Amniotic stem cell (primary cell): ENCODE results near the gene CSN3.
"Not testable (repeated sequence)": the region's sequence is repeated elsewhere in the genome, so short reads cannot be mapped to it uniquely, and the experiment has no call there.

ENCODE experiments used
- DNase-seq: peaks from one replicate; lab custom pipeline; 2025; lab: John Stamatoyannopoulos, UW

The CSN3 gene, protein sequence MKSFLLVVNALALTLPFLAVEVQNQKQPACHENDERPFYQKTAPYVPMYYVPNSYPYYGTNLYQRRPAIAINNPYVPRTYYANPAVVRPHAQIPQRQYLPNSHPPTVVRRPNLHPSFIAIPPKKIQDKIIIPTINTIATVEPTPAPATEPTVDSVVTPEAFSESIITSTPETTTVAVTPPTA

GRCh38 chr4:70242297-70242696, at the start of gene CSN3:
Gene CSN3 (plus strand): TSS chr4:70242597. CDS start chr4:70244820, 2,223 bp downstream.
- DNase-seq: not testable (repeated sequence)

DNA sequence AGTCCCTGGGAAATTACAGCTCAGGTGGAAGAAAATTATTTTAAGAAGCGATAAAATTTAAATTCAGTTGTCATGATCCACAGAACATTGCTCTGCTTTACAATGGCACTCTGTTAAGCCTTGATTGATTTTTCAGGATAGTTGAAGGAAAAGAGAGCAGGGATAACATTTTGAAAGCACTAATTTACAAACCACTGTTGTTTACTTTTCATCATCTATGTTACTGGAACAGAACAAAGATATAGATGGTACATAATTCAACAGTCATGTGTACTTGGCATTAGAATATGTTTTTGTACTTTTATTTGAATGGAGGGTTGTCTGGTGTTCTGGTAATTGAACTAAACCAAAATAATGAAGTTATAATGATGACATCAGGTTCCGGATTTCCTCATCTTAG, 49.5 kb upstream of the CSN3 start:
- no peak for DNase-seq

DNA sequence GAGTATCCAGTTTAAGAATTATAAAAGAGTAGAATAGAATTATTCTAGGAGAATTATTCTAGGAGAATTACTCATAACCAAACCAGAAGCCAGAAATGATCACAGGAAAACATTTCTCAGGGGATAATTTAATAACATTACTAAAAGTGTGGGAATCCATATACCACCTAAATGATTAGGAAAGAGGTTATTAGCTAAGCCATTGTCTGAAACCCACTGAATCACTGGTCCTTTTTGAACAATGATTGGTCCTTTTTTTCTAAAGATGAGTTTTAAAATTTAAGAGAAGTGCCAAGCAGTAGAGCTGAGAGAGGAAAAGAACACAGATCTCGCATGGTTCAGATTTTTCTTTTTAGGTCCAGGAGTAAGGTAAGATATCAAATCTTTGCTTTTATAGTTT, 47.0 kb upstream of the CSN3 start, which contains the start of gene ODAM:
ODAM (plus strand) TSS at position 301 of the 400 bp plus-strand sequence. CDS start 819 bp downstream, outside the sequence.
- no peak for DNase-seq

DNA sequence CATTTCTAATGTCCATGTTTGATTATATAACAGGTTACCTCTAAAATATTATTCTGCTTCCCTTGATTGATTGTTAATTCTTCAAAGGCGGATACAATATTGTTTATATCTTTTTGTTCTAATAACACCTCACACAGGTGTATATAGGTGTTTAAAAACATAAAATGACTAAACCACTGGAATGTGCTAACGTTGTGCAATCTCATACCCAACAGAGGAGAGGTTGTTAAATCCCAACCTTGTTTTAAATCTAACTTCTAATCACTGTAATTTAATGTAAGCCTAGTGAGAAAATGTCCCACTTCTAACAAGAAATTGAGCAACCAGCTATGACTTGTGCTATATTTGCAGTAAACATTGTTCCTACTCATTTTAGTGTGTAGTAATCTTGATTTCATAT, 45.5 kb upstream of the CSN3 start:
- DNase-seq: no peak

DNA sequence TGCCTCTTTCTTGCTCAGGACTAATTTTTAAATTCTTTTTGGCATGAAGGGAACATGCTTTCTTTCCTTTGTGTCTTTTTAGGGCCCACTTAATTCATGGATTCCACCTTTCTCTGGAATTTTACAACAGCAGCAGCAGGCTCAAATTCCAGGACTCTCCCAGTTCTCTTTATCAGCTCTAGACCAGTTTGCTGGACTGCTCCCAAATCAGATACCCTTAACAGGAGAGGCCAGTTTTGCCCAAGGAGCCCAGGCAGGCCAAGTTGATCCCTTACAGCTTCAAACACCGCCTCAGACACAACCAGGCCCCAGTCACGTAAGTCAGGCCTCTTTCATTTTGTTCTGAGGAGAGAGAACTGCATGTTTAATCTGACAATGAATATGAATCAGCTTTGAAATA, 44.6 kb upstream of the CSN3 start:
- DNase-seq: no peak

- no peak for DNase-seq
Measured at GRCh38 chr4:70203601-70204000, 38.8 kb upstream of the CSN3 start.

- DNase-seq: not testable (repeated sequence)
Measured at GRCh38 chr4:70212752-70213151, 29.6 kb upstream of the CSN3 start.

GRCh38 chr4:70216109-70216508, 26.3 kb upstream of the CSN3 start:
- not testable (repeated sequence) for DNase-seq

- not testable (repeated sequence) for DNase-seq
Measured at GRCh38 chr4:70216550-70216949, 25.8 kb upstream of the CSN3 start.

DNA sequence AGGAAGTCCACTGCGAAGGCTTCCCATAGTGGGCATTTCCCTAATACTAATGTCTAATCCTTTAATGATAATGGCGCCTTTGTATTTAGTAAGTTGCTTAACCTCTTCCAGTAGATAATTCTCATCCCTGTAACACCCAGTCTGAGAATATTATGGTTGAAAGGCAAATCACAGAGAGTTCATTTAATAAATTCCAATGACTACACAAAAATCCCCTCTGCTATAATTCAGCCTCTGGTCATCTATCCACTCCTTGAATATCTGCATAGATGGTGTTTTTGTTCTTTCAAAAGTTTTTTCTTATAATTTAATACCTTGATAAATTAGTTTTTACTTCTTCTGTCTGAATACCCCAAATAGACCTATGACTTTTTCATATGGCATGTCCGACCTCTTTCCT, 21.0 kb upstream of the CSN3 start:
- DNase-seq: not testable (repeated sequence)

GRCh38 chr4:70221818-70222217, 20.6 kb upstream of the CSN3 start:
- DNase-seq: not testable (repeated sequence)

- no peak for DNase-seq
Measured at GRCh38 chr4:70225824-70226223, 16.6 kb upstream of the CSN3 start, which contains the start of gene FDCSP. Gene FDCSP (plus strand): TSS chr4:70226124. CDS start chr4:70231195, 5,071 bp downstream.

DNA sequence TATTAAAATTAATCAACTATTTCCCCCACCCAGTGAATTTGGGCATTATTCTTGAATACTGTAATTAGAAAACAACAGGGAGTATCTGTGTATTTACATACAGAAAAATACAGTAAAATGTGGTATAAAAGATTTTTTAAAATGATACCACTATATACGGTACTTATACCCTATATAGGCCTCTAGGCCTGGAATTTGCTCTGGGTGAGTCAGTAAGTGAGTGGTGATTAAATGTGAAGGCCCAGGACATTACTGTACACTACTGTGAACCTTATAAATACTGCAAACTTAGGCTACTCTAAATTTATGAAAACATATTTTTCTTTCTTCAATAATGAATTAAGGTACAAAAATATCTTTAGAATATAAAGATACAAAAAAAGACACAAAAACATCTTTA, 6.3 kb upstream of the CSN3 start:
- DNase-seq: no peak

DNA sequence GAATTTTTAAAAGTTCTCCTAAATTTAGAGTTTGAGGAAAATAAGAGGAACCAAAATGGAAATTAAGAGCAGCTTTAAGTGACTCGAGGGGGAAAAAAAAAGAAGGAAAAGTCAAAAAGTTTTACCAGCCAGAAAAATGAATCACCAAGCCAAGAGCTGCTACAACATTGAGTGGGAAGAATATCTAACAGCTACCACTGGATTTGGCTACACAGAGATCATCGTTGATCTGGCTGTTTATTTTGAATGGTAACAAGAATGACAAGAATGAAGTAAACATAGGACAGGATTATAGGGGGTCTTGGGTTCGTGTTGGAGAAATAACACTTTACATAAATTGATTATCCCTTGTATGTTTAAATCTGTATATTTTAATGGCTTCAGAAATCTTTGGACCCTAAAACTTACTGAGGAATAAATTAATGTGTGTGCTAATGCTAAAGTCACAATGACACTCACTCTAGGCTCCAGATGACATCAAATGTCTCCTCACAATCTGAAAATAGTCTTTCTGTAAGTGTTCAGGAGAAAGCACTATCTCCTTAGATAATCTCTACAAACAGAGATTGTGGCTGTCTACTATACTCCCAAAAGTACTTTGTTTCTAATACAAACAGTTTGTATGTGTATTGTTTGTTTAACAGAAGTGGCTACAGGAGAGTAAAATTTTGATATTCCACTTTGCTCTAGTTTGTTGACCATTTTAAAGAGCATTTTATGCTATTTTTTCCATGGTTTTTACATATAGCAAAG, 3.1 kb upstream of the CSN3 start:
- DNase-seq: no peak

DNA sequence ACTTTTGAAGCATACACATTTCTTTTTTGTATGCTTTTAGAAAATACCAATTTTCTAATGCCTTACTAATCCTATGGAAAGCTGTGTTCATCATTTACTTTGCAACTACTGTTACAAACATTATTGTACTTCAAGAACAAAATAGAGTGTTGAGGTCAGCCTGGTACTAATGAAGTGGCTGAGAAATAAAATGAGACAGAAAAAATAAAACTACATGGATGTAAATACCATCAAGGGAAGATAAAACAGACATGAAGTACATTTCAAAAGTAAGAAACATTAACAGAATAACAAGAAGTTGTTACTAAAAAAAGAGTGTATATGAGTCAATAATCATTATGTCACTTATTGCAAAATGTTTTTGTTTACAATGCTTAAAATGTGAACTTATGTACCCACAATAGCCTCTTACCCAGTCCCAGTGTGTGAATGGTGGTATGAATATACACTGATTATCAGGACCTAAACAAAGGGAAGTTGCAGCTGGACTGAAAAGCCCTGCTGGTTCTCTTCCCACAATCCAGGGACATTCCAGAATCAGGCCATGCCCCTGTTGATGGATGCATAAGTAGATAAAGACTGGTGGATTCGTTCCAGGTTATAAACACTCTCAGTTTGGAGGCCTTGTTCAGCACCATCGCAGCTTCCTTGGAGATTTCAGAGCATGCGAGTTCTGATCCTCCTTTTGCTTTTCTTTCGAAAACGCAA, 2.4 kb upstream of the CSN3 start:
- no peak for DNase-seq

GRCh38 chr4:70243091-70243490, 694 bp downstream of the CSN3 start:
- no peak for DNase-seq

GRCh38 chr4:70251250-70251944, 9.0 kb downstream of the CSN3 start:
- no peak for DNase-seq

- DNase-seq: no peak
Measured at GRCh38 chr4:70251945-70252277, 9.5 kb downstream of the CSN3 start.

- no peak for DNase-seq
Measured at GRCh38 chr4:70269674-70270073, 27.3 kb downstream of the CSN3 start.

DNA sequence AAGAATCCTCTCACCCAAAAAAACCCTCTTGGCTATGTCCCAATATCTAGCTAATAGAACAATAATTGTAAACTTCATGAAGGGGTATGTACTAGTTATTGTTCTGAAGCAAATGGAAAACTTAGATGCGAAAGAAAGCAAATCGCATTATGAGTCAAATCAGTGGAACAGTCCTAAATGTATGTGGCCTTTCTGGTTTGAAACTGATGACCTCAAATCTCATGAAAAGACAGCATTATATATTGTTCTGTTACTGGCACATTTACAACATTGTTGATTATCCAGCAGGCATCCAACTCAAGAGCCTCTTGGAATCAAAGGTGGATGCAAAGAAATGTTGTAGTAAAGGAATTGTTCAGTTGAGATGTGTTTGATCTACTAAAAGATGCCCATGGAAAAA, 34.7 kb downstream of the CSN3 start:
- no peak for DNase-seq

- DNase-seq: no peak
Measured at GRCh38 chr4:70280567-70280966, 38.2 kb downstream of the CSN3 start.

DNA sequence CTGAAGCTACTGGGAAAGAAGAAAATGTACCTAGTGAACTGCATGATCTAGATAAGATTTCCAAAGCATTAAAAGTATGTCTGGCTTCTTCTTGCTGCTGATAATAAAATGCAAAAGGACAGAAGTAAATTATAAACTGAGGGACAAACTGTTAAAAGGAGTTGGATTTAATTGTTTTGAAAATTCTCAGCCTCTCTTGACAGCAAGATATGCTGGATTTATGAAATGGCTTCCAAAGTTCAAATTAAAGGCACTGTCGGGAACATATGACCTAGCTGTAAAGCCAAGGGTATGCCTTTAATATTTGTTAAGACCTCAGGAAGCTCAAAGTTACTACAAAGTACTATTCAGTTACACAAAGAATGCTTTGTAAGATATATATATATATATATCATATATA, 46.3 kb downstream of the CSN3 start:
- no peak for DNase-seq
